Uterus (tissue), 2 donors: Measurements from ENCODE around the gene TNRC6C.

ENCODE experiments used
- POLR2A ChIP-seq, 2 donors: fragments of 450-650 bp; IDR thresholded peaks; one replicate each; pipeline ENCODE4 v1.6.1; 2016; ENCODE audit warnings: antibody characterized with exemption in 2 of 2, mild to moderate bottlenecking in 1 of 2, moderate library complexity in 1 of 2
- TF ChIP-seq, protein P1 (sequence below), 4 experiments: fragments of 200-600 bp in 2 of 4; fragments of 450-650 bp in 2 of 4; sonication (generic) in 2 of 4; IDR thresholded peaks; one replicate each; pipeline ENCODE4 v1.5.1; 2016 to 2019; ENCODE audit warnings: antibody characterized with exemption in 4 of 4, mild to moderate bottlenecking in 2 of 4, moderate library complexity in 1 of 4

DNA sequence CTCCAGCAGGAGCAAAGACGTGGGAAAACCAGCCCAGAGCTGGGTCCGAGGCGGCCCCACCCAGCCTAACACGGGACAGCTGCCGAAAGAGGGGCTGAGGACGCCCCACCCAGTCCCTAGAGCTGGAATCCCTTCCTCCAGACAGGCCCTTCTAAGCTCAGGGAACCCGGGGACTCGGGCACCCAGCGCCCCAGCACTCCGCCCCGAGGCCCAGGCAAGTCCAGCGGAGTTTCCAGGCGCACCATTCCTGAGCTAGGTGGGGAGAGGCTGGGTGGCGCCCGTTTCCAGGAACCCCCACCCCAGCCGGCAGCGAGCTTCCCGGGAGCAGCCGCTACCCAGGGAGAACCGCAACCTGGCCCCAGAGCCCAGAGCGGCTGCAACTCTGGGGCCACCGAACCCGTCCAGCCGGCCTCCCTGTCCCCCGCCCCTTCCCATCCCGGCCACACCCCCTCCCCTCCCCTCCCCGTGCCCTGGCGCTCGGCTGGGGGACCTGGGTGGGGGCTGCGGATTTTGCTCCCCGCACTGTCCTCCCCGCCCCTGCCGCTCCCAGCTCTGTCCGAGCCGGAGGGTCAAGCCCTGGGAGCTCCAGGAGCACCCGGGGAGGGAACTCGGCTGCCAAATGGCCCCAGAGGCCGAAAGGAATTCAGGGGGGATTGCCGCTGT, 169.5 kb downstream of the TNRC6C start:
- TF ChIP-seq, protein P1, sequence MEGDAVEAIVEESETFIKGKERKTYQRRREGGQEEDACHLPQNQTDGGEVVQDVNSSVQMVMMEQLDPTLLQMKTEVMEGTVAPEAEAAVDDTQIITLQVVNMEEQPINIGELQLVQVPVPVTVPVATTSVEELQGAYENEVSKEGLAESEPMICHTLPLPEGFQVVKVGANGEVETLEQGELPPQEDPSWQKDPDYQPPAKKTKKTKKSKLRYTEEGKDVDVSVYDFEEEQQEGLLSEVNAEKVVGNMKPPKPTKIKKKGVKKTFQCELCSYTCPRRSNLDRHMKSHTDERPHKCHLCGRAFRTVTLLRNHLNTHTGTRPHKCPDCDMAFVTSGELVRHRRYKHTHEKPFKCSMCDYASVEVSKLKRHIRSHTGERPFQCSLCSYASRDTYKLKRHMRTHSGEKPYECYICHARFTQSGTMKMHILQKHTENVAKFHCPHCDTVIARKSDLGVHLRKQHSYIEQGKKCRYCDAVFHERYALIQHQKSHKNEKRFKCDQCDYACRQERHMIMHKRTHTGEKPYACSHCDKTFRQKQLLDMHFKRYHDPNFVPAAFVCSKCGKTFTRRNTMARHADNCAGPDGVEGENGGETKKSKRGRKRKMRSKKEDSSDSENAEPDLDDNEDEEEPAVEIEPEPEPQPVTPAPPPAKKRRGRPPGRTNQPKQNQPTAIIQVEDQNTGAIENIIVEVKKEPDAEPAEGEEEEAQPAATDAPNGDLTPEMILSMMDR (IDR thresholded peaks at IDR 0.05): no peak
- TF ChIP-seq POLR2A (IDR thresholded peaks at IDR 0.05): no peak
